Measurements from ENCODE around the gene CFHR3.
"Not testable (repeated sequence)": the region's sequence is repeated elsewhere in the genome, so short reads cannot be mapped to it uniquely, and the experiment has no call there.

CFHR3 gene

DNA sequence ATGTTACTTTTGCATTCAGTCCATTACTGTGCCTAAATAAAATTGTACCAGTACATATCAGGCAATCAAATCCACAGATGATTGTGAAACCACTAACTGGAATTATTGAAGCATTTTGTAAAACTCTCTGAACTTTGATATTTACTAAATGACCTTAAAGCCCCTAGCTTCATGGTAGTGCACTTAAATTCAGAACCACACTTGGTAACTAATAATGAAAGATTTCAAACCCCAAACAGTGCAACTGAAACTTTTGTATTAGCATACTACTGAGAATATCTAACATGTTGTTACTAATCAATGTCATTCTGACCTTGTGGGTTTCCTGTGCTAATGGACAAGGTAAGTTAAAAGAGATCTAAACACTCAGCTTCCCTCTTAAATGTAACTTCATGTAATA lies at the start of gene CFHR3:
Gene CFHR3 (plus strand): TSS at position 238 of the 400 bp plus-strand sequence. CDS start 47 bp downstream, at position 285.
- no peak for DNase-seq

DNA sequence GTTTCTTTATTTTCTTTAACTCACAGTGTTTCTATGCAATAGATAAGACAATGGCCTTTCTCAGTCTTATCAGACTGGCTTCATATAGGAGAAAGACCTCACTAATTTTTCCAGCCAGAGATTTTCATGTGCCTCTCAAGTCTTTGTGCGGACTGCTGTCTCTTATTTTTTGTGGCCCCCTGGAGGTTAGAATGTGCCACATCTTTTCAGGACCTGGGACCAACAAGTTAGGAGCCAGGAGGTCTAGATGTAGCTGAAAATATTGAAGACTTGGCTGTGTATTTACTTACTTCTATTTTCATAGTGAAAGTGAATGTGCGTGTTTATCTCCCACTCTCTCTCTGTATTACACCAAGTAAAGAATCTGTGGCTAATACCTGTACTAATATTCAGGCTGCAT lies 42.1 kb upstream of the CFHR3 start:
- DNase-seq: no peak

DNA sequence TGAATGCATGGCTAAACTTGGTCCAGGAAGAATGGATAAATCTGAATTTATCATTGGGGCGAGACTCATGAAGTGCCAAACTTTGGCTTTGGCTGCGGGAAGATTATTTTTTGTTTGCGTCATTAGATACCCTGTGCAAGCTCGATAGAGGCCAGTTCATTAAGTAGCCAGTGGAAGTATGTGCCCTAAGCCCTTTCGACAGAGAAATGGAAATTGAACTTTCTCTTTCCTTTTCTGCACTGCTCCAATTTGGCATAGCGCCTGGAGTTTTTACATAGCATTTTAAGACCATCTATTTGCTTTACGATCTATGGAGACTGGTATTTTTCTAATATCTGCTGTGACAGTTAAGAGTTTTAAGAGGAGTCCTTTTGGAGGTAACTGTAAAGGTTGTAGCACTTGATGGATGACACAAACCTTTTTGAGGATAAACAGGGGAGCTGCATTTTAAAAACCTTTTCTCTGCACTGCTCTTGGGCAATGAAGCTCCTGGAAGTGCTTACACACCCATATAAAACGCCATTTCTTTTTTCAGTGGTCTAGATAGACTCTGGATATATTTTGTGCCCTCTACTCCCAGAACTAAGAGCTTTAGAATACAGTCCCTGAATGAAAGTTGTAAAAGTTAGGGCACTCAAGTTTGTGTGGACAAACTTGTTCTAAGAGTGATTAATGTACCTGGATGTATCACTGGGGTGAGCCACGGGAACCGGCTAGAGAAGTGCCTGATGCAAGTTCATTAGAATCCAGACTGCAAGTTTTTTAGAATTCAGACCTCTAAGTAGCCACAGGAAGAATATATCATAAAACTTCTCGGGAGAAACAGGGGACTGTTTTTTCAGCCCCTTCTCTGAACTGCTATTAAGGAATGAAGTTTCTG lies 41.3 kb upstream of the CFHR3 start:
- DNase-seq: no peak

DNA sequence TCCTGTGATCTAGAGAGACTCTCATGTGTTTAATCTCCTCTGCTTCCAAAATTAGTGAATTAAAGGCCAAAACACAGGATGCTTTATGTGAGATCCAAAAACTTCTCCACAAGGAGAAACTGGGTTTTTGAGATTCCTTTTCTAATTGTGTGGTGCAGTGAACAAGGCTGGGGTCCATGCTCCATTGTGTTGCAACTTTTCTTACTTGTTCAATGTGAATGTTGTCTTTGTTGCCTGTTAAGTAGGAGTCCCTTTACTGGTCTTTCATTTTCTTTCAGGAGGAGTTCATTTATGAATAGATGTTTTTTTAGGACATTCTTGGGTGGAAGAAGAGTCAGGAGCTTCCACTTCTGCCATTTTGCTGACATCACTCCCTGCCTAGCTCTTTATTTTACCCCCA lies 40.6 kb upstream of the CFHR3 start:
- no peak for DNase-seq

DNA sequence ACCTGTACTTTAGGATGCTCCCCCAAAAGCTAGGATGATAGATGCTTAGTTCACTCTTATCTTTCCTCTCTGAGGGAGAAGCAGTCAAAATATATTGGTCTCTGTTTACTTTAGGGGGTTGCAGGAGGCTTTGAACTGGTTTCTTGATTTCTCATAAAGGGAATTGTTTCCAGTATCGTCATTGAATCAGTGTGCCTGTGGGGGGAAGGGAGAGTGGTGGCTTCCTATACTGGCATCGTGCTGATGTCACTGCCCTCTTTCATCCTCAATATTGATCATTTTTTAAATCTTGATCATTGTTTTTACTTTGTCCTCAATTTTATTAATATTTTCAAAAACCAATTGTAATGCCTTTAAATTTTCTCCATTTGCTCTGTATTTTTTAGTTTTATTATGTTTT lies 40.2 kb upstream of the CFHR3 start:
- no peak for DNase-seq

DNA sequence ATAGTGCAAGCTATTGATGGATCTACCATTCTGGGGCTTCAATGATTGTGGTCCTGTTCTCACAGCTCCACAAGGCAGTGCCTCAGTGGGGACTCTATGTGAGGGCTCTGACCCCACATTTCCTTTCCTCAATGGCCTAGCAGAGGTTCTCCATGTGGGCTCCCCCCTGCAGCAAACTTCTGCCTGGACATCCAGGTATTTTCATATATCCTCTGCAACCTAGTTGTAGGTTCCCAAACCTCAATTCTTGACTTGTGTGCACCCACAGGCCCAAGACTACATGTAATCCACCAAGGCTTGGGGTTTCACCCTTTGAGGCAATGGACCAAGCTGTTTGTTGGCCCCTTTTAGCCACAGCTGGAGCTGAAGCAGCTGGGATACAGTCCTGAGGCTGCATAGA lies 35.9 kb upstream of the CFHR3 start:
- DNase-seq: no peak

DNA sequence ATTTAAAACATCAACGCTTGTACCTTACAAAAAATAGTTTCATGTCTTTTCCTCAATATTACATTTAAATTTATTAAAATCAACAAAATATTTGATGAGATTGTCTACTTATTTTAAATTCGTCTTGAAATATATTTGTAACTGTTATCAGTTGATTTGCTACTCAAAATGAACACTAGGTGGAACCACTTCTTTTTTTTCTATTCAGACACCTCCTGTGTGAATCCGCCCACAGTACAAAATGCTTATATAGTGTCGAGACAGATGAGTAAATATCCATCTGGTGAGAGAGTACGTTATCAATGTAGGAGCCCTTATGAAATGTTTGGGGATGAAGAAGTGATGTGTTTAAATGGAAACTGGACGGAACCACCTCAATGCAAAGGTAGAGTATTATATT lies 31.4 kb upstream of the CFHR3 start:
- not testable (repeated sequence) for DNase-seq

DNA sequence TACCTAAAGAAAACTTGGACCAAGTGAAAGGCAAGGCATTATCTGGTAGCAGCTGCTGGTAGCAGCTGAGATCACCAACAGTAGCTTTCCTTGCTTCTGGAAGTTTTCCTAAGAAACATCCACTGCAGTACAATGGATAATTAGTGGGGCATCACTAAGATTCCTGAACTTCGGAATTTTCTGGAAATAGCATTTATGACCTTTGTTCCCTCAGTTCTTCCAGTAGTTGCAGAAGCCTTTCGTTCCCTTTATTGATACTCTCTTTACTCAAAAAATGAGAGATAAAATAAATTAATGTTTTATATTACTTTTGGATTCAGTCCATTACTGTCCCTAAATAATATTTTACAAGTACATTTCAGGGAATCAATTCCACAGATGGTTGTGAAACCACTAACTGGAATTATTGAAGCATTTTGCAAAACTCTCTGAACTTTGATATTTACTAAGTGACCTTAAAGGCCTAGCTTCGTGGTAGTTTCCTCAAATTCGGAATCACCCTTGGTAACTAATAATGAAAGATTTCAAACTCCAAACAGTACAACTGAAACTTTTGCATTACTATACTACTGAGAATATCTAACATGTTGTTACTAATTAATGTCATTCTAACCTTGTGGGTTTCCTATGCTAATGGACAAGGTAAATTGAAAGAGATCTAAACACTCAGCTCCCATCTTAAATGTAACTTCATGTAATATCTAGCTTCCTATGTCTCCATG lies 9.5 kb upstream of the CFHR3 start:
- not testable (repeated sequence) for DNase-seq

DNA sequence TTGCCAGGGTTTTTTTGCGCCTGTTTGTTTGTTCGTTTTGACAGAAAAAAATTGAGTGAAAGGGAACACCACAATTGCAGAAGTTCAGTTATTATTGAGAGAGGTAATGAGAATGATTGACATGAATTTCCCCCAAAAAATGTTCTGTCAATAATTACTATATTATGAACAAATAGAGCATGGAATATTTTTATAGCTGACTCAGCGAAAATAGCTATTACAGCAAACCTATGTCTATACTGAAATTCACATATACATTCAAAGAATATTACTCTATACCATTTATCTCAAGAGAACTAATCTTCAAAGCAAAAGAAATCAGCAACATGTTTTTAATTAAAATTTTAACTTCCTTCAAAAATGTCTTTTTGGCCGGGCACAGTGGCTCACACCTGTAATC lies 4.8 kb upstream of the CFHR3 start:
- DNase-seq: not testable (repeated sequence)

DNA sequence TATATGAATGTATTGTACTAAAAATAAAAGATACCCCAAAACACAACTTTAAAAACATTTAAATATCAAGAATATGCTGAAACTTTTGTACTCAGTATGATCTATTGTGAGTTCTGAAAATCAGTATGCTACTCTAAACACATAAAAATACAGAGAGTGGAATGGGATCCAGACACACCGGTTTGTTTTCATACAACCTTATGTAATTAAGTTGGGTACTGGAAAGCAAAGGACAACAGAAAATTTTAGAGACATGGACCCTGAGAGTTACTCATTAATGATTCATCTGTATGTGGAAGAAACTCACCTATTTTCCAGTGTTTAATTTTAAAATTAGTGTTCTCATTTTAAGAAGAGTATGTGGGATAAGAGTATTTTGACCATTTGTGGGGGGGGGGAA lies 927 bp upstream of the CFHR3 start:
- DNase-seq: no peak

DNA sequence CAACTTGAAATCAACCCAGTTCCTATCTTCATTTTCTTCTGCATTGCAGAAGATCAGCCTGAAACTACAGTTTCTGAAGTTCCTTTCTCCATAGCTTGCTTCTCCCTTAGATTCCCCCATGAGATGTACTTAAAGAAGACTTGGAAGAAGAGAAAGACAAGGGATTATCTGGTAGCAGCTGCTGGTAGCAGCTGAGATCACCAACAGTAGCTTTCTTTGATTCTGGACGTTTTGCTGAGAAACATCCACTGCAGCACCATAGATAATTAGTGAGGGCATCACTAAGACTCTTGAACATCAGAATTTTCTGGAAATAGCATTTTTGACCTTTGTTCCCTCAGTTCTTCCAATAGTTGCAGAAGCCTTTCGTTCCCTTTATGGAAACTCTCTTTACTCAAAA lies 465 bp upstream of the CFHR3 start:
- DNase-seq: no peak

DNA sequence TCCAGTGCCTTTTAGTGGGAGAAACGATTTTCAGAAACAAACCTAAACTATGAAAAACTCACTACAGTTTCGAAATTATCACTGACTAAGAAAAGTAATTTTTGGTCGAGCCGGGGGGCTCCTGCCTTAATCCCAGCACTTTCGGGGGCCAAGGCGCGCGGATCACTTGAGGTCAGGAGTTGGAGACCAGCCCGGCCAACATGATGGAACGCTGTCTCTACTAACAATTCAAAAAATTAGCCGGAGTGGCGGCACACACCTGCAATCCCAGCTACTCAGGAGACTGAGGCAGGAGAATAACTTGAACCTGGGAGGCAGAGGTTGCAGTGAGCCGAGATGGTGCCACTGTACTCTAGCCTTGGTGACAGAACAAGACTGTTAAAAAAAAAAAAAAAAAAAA lies 3.0 kb downstream of the CFHR3 start:
- no peak for DNase-seq

DNA sequence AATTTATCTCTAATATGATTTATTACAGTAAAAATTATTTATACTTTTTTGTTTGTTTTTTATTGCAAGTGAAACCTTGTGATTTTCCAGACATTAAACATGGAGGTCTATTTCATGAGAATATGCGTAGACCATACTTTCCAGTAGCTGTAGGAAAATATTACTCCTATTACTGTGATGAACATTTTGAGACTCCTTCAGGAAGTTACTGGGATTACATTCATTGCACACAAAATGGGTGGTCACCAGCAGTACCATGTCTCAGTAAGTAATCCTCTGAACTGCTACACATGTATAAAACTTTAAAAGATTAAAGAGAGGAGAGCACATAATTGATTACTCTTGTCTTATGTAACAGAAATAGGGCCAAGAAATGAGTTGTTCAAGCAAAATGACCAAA lies 4.5 kb downstream of the CFHR3 start:
- DNase-seq: no peak

DNA sequence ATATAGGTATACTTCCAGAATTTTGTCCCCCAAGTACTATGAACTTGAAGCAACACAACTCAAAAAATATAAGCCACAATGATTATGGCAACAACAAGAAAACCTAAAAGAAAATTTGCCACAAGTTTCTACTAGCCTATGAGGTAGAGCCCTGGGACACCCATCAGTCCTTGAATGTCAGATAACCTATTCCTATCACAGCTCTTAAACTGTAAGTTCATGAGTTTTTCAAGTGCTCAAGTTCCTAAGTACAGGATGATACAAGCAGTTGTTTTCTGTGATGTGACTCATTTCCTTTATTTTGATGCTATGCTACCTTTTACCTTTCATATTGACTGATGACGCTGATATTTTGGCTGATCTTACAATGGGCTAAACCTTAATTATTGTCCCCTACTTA lies 16.6 kb downstream of the CFHR3 start:
- not testable (repeated sequence) for DNase-seq

DNA sequence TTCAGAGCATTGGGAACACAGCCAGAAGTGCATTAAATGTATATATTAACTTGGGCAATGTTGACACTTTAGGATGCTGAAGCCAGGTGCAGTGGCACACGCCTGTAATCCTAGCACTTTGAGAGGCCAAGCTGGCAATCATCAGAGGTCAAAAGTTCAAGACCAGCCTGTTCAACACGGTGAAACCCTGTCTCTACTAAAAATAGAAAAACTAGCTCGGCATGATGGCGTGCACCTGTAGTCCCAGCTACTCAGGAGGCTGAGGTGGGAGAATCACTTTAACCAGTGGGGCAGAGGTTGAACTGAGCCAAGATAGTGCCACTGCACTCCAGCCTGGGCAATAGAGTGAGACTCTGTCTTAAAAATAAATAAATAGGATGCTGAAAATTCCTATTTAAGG lies 19.5 kb downstream of the CFHR3 start:
- DNase-seq: not testable (repeated sequence)

DNA sequence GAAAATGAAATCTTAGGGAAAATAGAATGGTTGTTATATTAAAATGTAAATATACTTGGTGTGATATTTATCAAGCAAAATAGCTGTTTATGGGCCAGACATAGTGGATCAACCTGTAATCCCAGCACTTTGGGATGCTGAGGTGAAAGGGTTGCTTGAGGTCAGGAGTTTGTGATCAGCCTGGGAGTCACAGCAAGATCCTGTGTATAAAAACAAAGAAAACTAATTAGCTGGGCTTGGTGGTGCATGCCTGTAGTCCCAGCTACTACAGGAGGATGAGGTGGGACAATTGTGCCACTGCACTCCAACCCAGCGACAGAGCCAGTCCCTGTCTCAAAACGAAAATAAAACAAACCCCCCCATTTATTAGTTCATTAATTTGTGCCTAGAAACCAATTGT lies 23.3 kb downstream of the CFHR3 start:
- no peak for DNase-seq

DNA sequence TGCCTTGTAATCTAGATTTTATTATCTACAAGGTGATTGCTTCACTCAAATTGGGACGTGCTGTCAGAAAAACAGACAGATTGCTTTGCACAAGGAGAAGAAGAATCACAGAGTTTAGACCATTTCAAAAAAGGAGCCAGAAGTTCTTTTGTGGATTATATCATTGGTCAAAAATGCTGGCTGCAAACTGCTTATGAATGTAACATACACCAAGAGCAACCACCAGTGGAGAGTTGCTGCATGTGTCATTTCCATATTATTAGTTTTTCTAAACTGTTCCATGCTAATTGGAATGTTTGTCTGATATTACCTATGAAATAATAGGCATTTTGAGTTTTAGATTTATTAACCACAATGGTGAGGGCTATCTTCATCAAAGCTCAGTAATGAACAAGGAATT lies 27.3 kb downstream of the CFHR3 start:
- not testable (repeated sequence) for DNase-seq

DNA sequence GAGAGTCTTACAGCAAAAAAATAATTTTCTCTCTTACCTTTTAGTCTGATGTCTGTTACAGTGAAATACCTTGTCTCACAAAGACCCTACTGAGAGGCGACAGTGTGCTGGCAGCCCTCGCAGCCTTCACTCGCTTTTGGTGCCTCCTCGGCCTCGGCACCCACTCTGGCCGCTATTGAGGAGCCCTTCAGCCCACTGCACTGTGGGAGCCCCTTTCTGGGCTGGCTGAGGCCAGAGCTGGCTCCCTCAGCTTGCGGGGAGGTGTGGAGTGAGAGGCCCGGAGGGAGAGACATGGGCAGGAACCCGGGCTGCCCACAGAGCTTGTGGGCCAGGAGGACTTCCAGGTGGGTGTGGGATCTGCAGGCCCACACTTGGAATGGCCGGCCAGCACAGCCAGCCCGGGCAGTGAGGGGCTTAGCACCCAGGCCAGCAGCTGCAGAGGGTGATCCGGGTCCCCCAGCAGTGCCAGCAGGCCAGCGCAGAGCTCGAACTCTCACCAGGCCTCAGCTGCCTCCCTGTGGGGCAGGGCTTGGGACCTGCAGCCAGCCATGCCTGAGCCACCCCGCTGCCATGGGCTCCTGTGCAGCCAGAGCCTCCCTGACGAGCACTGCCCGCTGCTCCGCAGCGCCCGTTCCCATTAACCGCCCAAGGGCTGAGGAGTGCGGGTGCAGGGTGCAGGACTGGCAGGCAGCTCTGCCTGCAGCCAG lies 34.0 kb downstream of the CFHR3 start:
- DNase-seq: no peak

DNA sequence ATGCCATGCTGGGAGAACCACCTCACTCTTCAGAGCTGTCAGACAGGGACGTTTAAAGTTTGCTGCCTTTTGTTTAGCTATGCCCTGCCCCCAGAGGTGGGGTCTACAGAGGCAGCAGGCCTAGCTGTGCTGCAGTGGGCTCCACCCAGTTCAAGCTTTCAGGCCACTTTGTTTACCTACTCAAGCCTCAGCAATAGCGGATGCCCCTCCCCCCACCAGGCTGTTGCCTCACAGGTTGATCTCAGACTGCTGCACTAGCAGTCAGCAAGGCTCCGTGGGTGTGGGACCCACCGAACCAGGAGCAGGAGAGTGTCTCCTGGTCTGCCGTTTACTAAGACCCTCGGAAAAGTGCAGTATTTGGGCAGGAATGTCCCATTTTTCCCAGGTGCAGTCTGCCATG lies 42.8 kb downstream of the CFHR3 start:
- not testable (repeated sequence) for DNase-seq

DNA sequence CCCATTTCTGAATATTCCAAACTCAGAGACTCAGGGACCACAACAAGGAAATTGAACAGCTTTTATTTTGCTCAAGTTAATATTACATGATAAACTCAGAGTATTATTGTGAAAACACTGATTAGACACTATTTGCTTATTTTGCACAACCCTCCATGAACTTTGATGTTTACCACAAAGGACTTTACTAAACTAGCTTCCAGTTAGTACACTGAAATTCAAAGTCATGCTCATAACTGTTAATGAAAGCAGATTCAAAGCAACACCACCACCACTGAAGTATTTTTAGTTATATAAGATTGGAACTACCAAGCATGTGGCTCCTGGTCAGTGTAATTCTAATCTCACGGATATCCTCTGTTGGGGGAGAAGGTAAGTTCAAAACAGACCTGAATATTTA lies 44.9 kb downstream of the CFHR3 start, which contains the start of gene CFHR1:
Gene CFHR1 (plus strand): TSS at position 201 of the 400 bp plus-strand sequence. CDS start 114 bp downstream, at position 315.
- DNase-seq: not testable (repeated sequence)

DNA sequence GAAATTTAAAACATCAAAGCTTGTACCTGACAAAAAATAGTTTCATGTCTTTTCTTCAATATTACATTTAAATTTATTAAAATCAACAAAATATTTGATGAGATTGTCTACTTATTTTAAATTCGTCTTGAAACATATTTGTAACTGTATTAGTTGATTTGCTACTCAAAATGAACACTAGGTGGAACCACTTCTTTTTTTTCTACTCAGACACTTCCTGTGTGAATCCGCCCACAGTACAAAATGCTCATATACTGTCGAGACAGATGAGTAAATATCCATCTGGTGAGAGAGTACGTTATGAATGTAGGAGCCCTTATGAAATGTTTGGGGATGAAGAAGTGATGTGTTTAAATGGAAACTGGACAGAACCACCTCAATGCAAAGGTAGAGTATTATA lies 53.2 kb downstream of the CFHR3 start:
- not testable (repeated sequence) for DNase-seq
